Retina (tissue), 1 donor: ENCODE results near the gene FAM72A.
"Not testable (repeated sequence)": the region's sequence is repeated elsewhere in the genome, so short reads cannot be mapped to it uniquely, and the experiment has no call there.

Experiments
- DNase-seq: peaks from one replicate; pipeline ENCODE4 v3.0.0-alpha.2; 2016

Gene FAM72A

GRCh38 chr1:206202789-206203363 is at the start of gene FAM72A:
TSS of gene FAM72A (minus strand) at chr1:206202839. CDS start at chr1:206202025, 814 bp downstream.
- peak; percentile 96 for DNase-seq

- DNase-seq: not testable (repeated sequence)
These were observed 48.5 kb upstream of the FAM72A start for GRCh38 chr1:206250953-206251681.

- not testable (repeated sequence) for DNase-seq
These were observed 43.7 kb upstream of the FAM72A start for GRCh38 chr1:206246129-206246886.

- not testable (repeated sequence) for DNase-seq
These were observed 42.8 kb upstream of the FAM72A start for GRCh38 chr1:206245479-206245878.

GRCh38 chr1:206243335-206243734 is 40.7 kb upstream of the FAM72A start:
- DNase-seq: not testable (repeated sequence)

- not testable (repeated sequence) for DNase-seq
These were observed 37.6 kb upstream of the FAM72A start for GRCh38 chr1:206240288-206240687.

GRCh38 chr1:206235190-206235589 is 32.6 kb upstream of the FAM72A start:
- not testable (repeated sequence) for DNase-seq

- not testable (repeated sequence) for DNase-seq
These were observed 31.7 kb upstream of the FAM72A start for GRCh38 chr1:206234189-206234916.

- not testable (repeated sequence) for DNase-seq
These were observed 30.5 kb upstream of the FAM72A start for GRCh38 chr1:206232970-206233645.

- not testable (repeated sequence) for DNase-seq
These were observed 29.4 kb upstream of the FAM72A start for GRCh38 chr1:206231989-206232388.

- not testable (repeated sequence) for DNase-seq
These were observed 26.6 kb upstream of the FAM72A start for GRCh38 chr1:206229286-206229685.

GRCh38 chr1:206226886-206227285 is 24.2 kb upstream of the FAM72A start:
- not testable (repeated sequence) for DNase-seq

- not testable (repeated sequence) for DNase-seq
These were observed 22.7 kb upstream of the FAM72A start for GRCh38 chr1:206225386-206225785.

GRCh38 chr1:206224190-206224776 is 21.6 kb upstream of the FAM72A start:
- not testable (repeated sequence) for DNase-seq

- not testable (repeated sequence) for DNase-seq
These were observed 18.9 kb upstream of the FAM72A start for GRCh38 chr1:206221585-206221984.

- not testable (repeated sequence) for DNase-seq
These were observed 17.8 kb upstream of the FAM72A start for GRCh38 chr1:206220332-206221000.

GRCh38 chr1:206219514-206220331 is 17.1 kb upstream of the FAM72A start:
- not testable (repeated sequence) for DNase-seq

- not testable (repeated sequence) for DNase-seq
These were observed 16.1 kb upstream of the FAM72A start for GRCh38 chr1:206218765-206219164.

- DNase-seq: not testable (repeated sequence)
These were observed 15.6 kb upstream of the FAM72A start for GRCh38 chr1:206218285-206218684.
